Caco-2 (cell line): ENCODE data around the gene PARP12. TPM values are rescaled to one million over a fixed set of nuclear protein-coding genes. Genes with fewer than 3 reads are reported as not detected.

ENCODE experiments used
- BruUV-seq: library from RNA; stranded (reverse); fragments of 400-500 nt; replicated peaks from 2 replicates; lab custom pipeline; 2021; lab: Mats Ljungman, UMichigan
- CTCF ChIA-PET: fragments of 300-600 bp; sonication (Branson Sonifier 250); formaldehyde crosslinking; loops from one replicate; lab custom pipeline; 2022; ENCODE audit warnings: antibody characterized with exemption; lab: Charles Lee
- POLR2A ChIA-PET: fragments of 300-600 bp; sonication (Branson Sonifier 250); formaldehyde crosslinking; loops from one replicate; lab custom pipeline; 2022; ENCODE audit warnings: antibody characterized with exemption; lab: Charles Lee
- DNase-seq, 2 experiments: peaks; one replicate each; pipeline versions ENCODE4 v3.0.0 to v3.0.0-alpha.2; 2020 to 2022
- H3K27me3 ChIP-seq: replicated peaks from 2 replicates; pipeline ENCODE4 v1.6.0; 2011; ENCODE audit warnings: low read length; ENCODE audit not compliant: control insufficient read depth, insufficient read depth
- H3K36me3 ChIP-seq: 2 replicates; pipeline ENCODE4 v1.5.1; 2011; ENCODE audit warnings: low read length; ENCODE audit not compliant: control insufficient read depth, insufficient read depth
- H3K4me1 ChIP-seq: fragments of 250-450 bp; sonication (Bioruptor Pico); 2 replicates; pipeline ENCODE4 v1.5.1; 2020; ENCODE audit warnings: mild to moderate bottlenecking
- H3K4me3 ChIP-seq: 2 replicates; pipeline ENCODE4 v1.5.1; 2011; ENCODE audit warnings: low read depth, mild to moderate bottlenecking, control low read depth, low read length
- H3K9me3 ChIP-seq: fragments of 250-450 bp; sonication (Bioruptor Pico); 2 replicates; pipeline ENCODE4 v1.5.1; 2020; ENCODE audit warnings: mild to moderate bottlenecking, moderate library complexity
- H3K27ac Mint-ChIP-seq: one replicate; pipeline ENCODE4 v1.8.0; 2022; ENCODE audit warnings: mixed read lengths; ENCODE audit not compliant: unreplicated experiment
- H3K27me3 Mint-ChIP-seq: one replicate; pipeline ENCODE4 v1.8.0; 2022; ENCODE audit warnings: mixed read lengths; ENCODE audit not compliant: insufficient read depth, unreplicated experiment
- H3K36me3 Mint-ChIP-seq: one replicate; pipeline ENCODE4 v1.8.0; 2022; ENCODE audit warnings: mild to moderate bottlenecking, mixed read lengths; ENCODE audit not compliant: insufficient read depth, unreplicated experiment
- H3K4me1 Mint-ChIP-seq: one replicate; pipeline ENCODE4 v1.8.0; 2022; ENCODE audit warnings: low read depth, mixed read lengths; ENCODE audit not compliant: unreplicated experiment
- H3K4me3 Mint-ChIP-seq: one replicate; pipeline ENCODE4 v1.8.0; 2022; ENCODE audit warnings: mild to moderate bottlenecking, moderate library complexity, mixed read lengths; ENCODE audit not compliant: unreplicated experiment
- H3K9me3 Mint-ChIP-seq: one replicate; pipeline ENCODE4 v1.8.0; 2022; ENCODE audit warnings: mixed read lengths; ENCODE audit not compliant: unreplicated experiment
- intact Hi-C: fragments of 100-400 bp; cut with micrococcal nuclease; formaldehyde crosslinking; loops from one replicate; pipeline ENCODE4 v1.10.0; 2022; ENCODE audit not compliant: unreplicated experiment
- total RNA-seq: library from RNA; stranded (reverse); gene quantifications from 2 replicates; pipeline ENCODE4 v1.2.3, GENCODE V29; 2022
- TF ChIP-seq, protein P1 (sequence below), 2 experiments: fragments of 200-600 bp in 1 of 2; IDR thresholded peaks; 1 replicate in 1 of 2; 2 replicates in 1 of 2; pipeline versions ENCODE4 v1.5.1 to v1.8.0; 2011 to 2022; ENCODE audit warnings: antibody characterized with exemption in 1 of 2, control low read depth in 1 of 2, inconsistent platforms in 1 of 2, low read depth in 1 of 2, low read length in 1 of 2, mild to moderate bottlenecking in 1 of 2, moderate library complexity in 1 of 2; ENCODE audit not compliant: insufficient read depth in 1 of 2, severe bottlenecking in 1 of 2, unreplicated experiment in 1 of 2

The PARP12 gene
- total RNA-seq, 1 experiment from 2014 or later = 20.2 TPM

- no peak overlapping the region for H3K27ac Mint-ChIP-seq
- CTCF ChIA-PET = no interaction called here
These were observed 15.6 kb downstream of the PARP12 start for GRCh38 chr7:140047197-140047596.

GRCh38 chr7:140045697-140046096 is 17.1 kb downstream of the PARP12 start:
- CTCF ChIA-PET = no interaction called here
- H3K9me3 Mint-ChIP-seq = no peaks in the 10 kb centered on the region

More at GRCh38 chr7:140047197-140047596, 15.6 kb downstream of the PARP12 start:
- Mint-ChIP-seq H3K36me3 (peaks cover 2% of the 10 kb centered on the region), H3K27me3 (no peaks in the 10 kb centered on the region), H3K4me3 (no peak overlapping the region), H3K4me1 (peaks cover 21% of the 10 kb centered on the region), H3K9me3 (no peaks in the 10 kb centered on the region)
- Histone ChIP-seq H3K9me3 (no peaks in the 10 kb centered on the region), H3K36me3 (no peaks in the 10 kb centered on the region), H3K27me3 (no peaks in the 10 kb centered on the region), H3K4me3 (no peak overlapping the region), H3K4me1 (peaks cover 24% of the 10 kb centered on the region)
- POLR2A ChIA-PET = no interaction called here
- intact Hi-C loops = no loop called here
- DNase-seq = no peak
- TF ChIP-seq, protein P1, sequence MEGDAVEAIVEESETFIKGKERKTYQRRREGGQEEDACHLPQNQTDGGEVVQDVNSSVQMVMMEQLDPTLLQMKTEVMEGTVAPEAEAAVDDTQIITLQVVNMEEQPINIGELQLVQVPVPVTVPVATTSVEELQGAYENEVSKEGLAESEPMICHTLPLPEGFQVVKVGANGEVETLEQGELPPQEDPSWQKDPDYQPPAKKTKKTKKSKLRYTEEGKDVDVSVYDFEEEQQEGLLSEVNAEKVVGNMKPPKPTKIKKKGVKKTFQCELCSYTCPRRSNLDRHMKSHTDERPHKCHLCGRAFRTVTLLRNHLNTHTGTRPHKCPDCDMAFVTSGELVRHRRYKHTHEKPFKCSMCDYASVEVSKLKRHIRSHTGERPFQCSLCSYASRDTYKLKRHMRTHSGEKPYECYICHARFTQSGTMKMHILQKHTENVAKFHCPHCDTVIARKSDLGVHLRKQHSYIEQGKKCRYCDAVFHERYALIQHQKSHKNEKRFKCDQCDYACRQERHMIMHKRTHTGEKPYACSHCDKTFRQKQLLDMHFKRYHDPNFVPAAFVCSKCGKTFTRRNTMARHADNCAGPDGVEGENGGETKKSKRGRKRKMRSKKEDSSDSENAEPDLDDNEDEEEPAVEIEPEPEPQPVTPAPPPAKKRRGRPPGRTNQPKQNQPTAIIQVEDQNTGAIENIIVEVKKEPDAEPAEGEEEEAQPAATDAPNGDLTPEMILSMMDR (IDR thresholded peaks at IDR 0.05; ENCODE audit: insufficient read depth in 1 of 2, low read depth in 1 of 2, low read length in 1 of 2, severe bottlenecking in 1 of 2, unreplicated experiment in 1 of 2) = no peak
- no TSS peak for BruUV-seq

DNA sequence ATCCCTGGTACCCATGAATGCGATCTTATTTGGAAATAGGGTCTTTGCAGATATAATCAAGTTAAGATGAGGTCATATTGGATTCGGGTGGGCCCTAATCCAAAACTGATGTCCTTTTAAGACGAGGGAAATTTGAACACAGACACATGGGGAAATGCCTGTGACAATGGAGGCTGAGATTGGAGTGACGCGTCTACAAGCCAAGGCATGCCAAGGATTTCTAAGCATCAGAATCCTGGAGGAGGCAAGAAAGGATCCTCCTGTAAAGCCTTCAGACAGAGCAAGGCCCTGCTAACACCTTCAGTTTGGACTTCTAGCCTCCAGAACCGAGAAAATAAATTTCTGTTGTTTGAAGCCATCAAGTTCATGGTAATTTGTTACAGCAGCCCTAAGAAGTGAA is 18.5 kb downstream of the PARP12 start:
- Mint-ChIP-seq H3K27me3 (no peaks in the 10 kb centered on the region), H3K9me3 (no peaks in the 10 kb centered on the region), H3K4me1 (peaks cover 15% of the 10 kb centered on the region), H3K4me3 (no peak overlapping the region), H3K36me3 (no peaks in the 10 kb centered on the region), H3K27ac (no peak overlapping the region)
- no peak for DNase-seq
- H3K27me3 ChIP-seq = no peaks in the 10 kb centered on the region
- no peak overlapping the region for H3K4me3 ChIP-seq
- H3K36me3 ChIP-seq = no peaks in the 10 kb centered on the region
- ChIA-PET CTCF (no interaction called here), POLR2A (no interaction called here)
- intact Hi-C loops = no loop called here
- peaks cover 17% of the 10 kb centered on the region for H3K4me1 ChIP-seq
- TF ChIP-seq, protein P1 (IDR thresholded peaks at IDR 0.05; ENCODE audit: insufficient read depth in 1 of 2, low read depth in 1 of 2, low read length in 1 of 2, severe bottlenecking in 1 of 2, unreplicated experiment in 1 of 2) = no peak
- H3K9me3 ChIP-seq = no peaks in the 10 kb centered on the region
- no TSS peak for BruUV-seq

More at GRCh38 chr7:140045697-140046096, 17.1 kb downstream of the PARP12 start:
- POLR2A ChIA-PET = no interaction called here
- H3K36me3 ChIP-seq = no peaks in the 10 kb centered on the region
- peaks cover 24% of the 10 kb centered on the region for H3K4me1 ChIP-seq
- TF ChIP-seq, protein P1 (IDR thresholded peaks at IDR 0.05; ENCODE audit: insufficient read depth in 1 of 2, low read depth in 1 of 2, low read length in 1 of 2, severe bottlenecking in 1 of 2, unreplicated experiment in 1 of 2) = no peak
- no peak overlapping the region for H3K4me3 ChIP-seq
- DNase-seq = no peak
- no peaks in the 10 kb centered on the region for H3K9me3 ChIP-seq
- H3K27me3 ChIP-seq = no peaks in the 10 kb centered on the region
- H3K27me3 Mint-ChIP-seq = no peaks in the 10 kb centered on the region
- H3K4me1 Mint-ChIP-seq = peaks cover 21% of the 10 kb centered on the region
- H3K4me3 Mint-ChIP-seq = no peak overlapping the region
- no peak overlapping the region for H3K27ac Mint-ChIP-seq
- H3K36me3 Mint-ChIP-seq = no peaks in the 10 kb centered on the region
- no TSS peak for BruUV-seq
- intact Hi-C loops = no loop called here
